Endothelial cell of umbilical vein (primary cell): ENCODE measurements around the gene ATXN2. TPM values are rescaled to one million over a fixed set of nuclear protein-coding genes. Genes with fewer than 3 reads are reported as not detected.
A peak's percentile ranks its signal among the peaks of the same experiment; 100 is the strongest.

Experiments
- BruUV-seq: library from RNA; stranded (reverse); fragments of 400-500 nt; replicated peaks from 2 replicates; lab custom pipeline; 2021; lab: Mats Ljungman, UMichigan
- CTCF ChIA-PET: fragments of 300-600, 350-600 bp; sonication (Branson Sonifier 250); formaldehyde crosslinking; loops from one replicate; lab custom pipeline; 2021; ENCODE audit warnings: antibody characterized with exemption, inconsistent platforms; lab: Charles Lee
- POLR2A ChIA-PET: fragments of 300-600, 350-600 bp; sonication (Branson Sonifier 250); formaldehyde crosslinking; loops from one replicate; lab custom pipeline; 2021; ENCODE audit warnings: antibody characterized with exemption, inconsistent platforms; lab: Charles Lee
- DNase-seq: peaks from one replicate; pipeline ENCODE4 v3.0.0-alpha.2; 2011; ENCODE audit warnings: low read depth, low spot score
- FAIRE-seq: peaks from 2 replicates; lab custom pipeline; 2011; peaks lifted over from hg19 to GRCh38; lab: Jason Lieb, UNC
- H2AFZ ChIP-seq: 2 replicates; pipeline ENCODE4 v1.6.0; 2012; ENCODE audit warnings: low read depth, low read length, control low read depth, inconsistent platforms
- H3K27ac ChIP-seq: 2 replicates; pipeline ENCODE4 v1.5.1; 2011; ENCODE audit warnings: low read depth, mild to moderate bottlenecking, control low read depth, low read length, moderate library complexity; ENCODE audit not compliant: insufficient read depth
- H3K27me3 ChIP-seq, 2 experiments: 2 replicates each; pipeline versions ENCODE4 v1.6.0 to v1.6.1; 2011; ENCODE audit warnings: low read length in 2 of 2, mixed read lengths in 1 of 2; ENCODE audit not compliant: control insufficient read depth in 2 of 2, insufficient read depth in 2 of 2
- H3K36me3 ChIP-seq, 2 experiments: 2 replicates in 1 of 2; 3 replicates in 1 of 2; pipeline ENCODE4 v1.5.1; 2011; ENCODE audit warnings: low read length in 2 of 2, mild to moderate bottlenecking in 1 of 2, moderate library complexity in 1 of 2; ENCODE audit not compliant: control insufficient read depth in 2 of 2, insufficient read depth in 2 of 2; ENCODE audit errors: extremely low read depth in 1 of 2
- H3K4me1 ChIP-seq: 3 replicates; pipeline ENCODE4 v1.5.1; 2011; ENCODE audit warnings: mild to moderate bottlenecking, low read length; ENCODE audit not compliant: control insufficient read depth, insufficient read depth; ENCODE audit errors: extremely low read depth
- H3K4me2 ChIP-seq: 2 replicates; pipeline ENCODE4 v1.6.1; 2011; ENCODE audit warnings: low read length, control low read depth, mixed read lengths; ENCODE audit not compliant: insufficient read depth
- H3K4me3 ChIP-seq, 3 experiments: fragments of 200-600 bp in 1 of 3; sonication (generic), shearing (Covaris generic) in 1 of 3; replicated peaks in 1 of 3; 2 replicates each; pipeline ENCODE4 v1.5.1; 2011 to 2016; ENCODE audit warnings: control low read depth in 3 of 3, low read length in 3 of 3, mild to moderate bottlenecking in 2 of 3, inconsistent platforms in 1 of 3, low read depth in 1 of 3, moderate library complexity in 1 of 3; ENCODE audit not compliant: insufficient read depth in 1 of 3
- H3K79me2 ChIP-seq: 2 replicates; pipeline ENCODE4 v1.6.0; 2012; ENCODE audit warnings: low read length, inconsistent platforms; ENCODE audit not compliant: control insufficient read depth, insufficient read depth
- H3K9ac ChIP-seq: replicated peaks from 2 replicates; pipeline ENCODE3; 2011; ENCODE audit warnings: low read length, control low read depth; ENCODE audit not compliant: insufficient read depth; ENCODE audit errors: extremely low read depth
- H3K9me1 ChIP-seq: replicated peaks from 3 replicates; pipeline ENCODE4 v1.6.0; 2011; ENCODE audit warnings: mild to moderate bottlenecking, low read length; ENCODE audit not compliant: control insufficient read depth, insufficient read depth; ENCODE audit errors: extremely low read depth
- H3K9me3 ChIP-seq: replicated peaks from 2 replicates; pipeline ENCODE4 v1.5.1; 2012; ENCODE audit warnings: low read length, inconsistent platforms; ENCODE audit not compliant: control insufficient read depth, insufficient read depth
- H4K20me1 ChIP-seq: replicated peaks from 2 replicates; pipeline ENCODE3; 2011; ENCODE audit warnings: mild to moderate bottlenecking, low read length; ENCODE audit not compliant: control insufficient read depth, insufficient read depth; ENCODE audit errors: extremely low read depth
- CTCF ChIP-seq, 2 donors: IDR thresholded peaks; 1 replicate in 1 of 2; 2 replicates in 1 of 2; pipeline ENCODE4 v1.5.1; 2011; ENCODE audit warnings: low read length in 2 of 2, mild to moderate bottlenecking in 2 of 2, moderate library complexity in 2 of 2, control low read depth in 1 of 2, inconsistent platforms in 1 of 2, low read depth in 1 of 2; ENCODE audit not compliant: insufficient read depth in 1 of 2; ENCODE audit errors: extremely low read depth in 1 of 2
- EZH2 ChIP-seq: IDR thresholded peaks from 2 replicates; pipeline ENCODE4 v1.6.1; 2012; ENCODE audit warnings: borderline replicate concordance, low read depth, mild to moderate bottlenecking, moderate library complexity, low read length, inconsistent platforms; ENCODE audit not compliant: severe bottlenecking
- FOS ChIP-seq: IDR thresholded peaks from 2 replicates; pipeline ENCODE4 v1.6.1; 2011; ENCODE audit warnings: mild to moderate bottlenecking, low read length, moderate library complexity, borderline replicate concordance; ENCODE audit not compliant: insufficient read depth
- GATA2 ChIP-seq: IDR thresholded peaks from 2 replicates; pipeline ENCODE4 v1.7.0; 2011; ENCODE audit warnings: low read depth, mild to moderate bottlenecking, moderate library complexity, mixed read lengths, low read length; ENCODE audit not compliant: insufficient read length, insufficient read depth
- JUN ChIP-seq: IDR thresholded peaks from 2 replicates; pipeline ENCODE4 v1.6.1; 2011; ENCODE audit warnings: borderline replicate concordance, low read depth; ENCODE audit not compliant: insufficient read length, insufficient read depth
- MAX ChIP-seq: IDR thresholded peaks from 2 replicates; pipeline ENCODE4 v1.6.1; 2011; ENCODE audit not compliant: insufficient read depth, insufficient read length
- MYC ChIP-seq: IDR thresholded peaks from one replicate; pipeline ENCODE4 v1.6.1; 2011; ENCODE audit warnings: mild to moderate bottlenecking, low read depth, low read length
- POLR2A ChIP-seq: IDR thresholded peaks from 2 replicates; pipeline ENCODE4 v1.6.1; 2012; ENCODE audit warnings: low read depth, mild to moderate bottlenecking, control low read depth, low read length
- POLR2AphosphoS5 ChIP-seq: IDR thresholded peaks from 2 replicates; pipeline ENCODE4 v1.6.1; 2012; ENCODE audit warnings: low read depth, mild to moderate bottlenecking, control low read depth, low read length, moderate library complexity; ENCODE audit not compliant: insufficient read depth
- dilution Hi-C: fragments of 300-500 bp; cut with MboI; formaldehyde crosslinking; loops from one replicate; pipeline ENCODE4 v1.15.0; 2019; ENCODE audit warnings: low sequenced_read_pairs; ENCODE audit not compliant: extremely low pct_ligation_motif_present
- intact Hi-C: fragments of 100-400 bp; cut with micrococcal nuclease; formaldehyde crosslinking; loops from one replicate; pipeline ENCODE4 v1.10.0; 2022
- polyA plus RNA-seq, 4 experiments: library from polyadenylated mRNA; depleted of rRNA in 3 of 4; stranded (reverse) in 3 of 4; unstranded in 1 of 4; fragments of >200 nt; gene quantifications; 2 replicates each; pipeline versions ENCODE4 v1.2.1 to v1.2.3, GENCODE V29; 2011 to 2012; ENCODE audit warnings: missing spikeins in 1 of 4
- total RNA-seq: library from RNA; stranded (reverse); gene quantifications from 2 replicates; pipeline ENCODE4 v1.2.3, GENCODE V29; 2021

ATXN2 gene
- total and polyA plus RNA-seq, 2 donors (not counting 3 experiments of a cell fraction or from before 2014, with no cell fraction given) = 58.9 to 86.7 TPM

- Histone ChIP-seq H3K4me3 (peak overlapping the region in 2 of 3 experiments; percentile 32 to 91), H3K9me1 (no peaks in the 10 kb centered on the region), H3K27me3 (no peaks in the 10 kb centered on the region), H3K4me1 (peaks cover 74% of the 10 kb centered on the region), H3K9me3 (no peaks in the 10 kb centered on the region), H4K20me1 (peaks cover 3% of the 10 kb centered on the region), H3K36me3 (peaks cover 0 to 3% of the 10 kb centered on the region in 2 experiments), H3K4me2 (peak overlapping the region; percentile 96), H3K9ac (peak overlapping the region; percentile 95), H3K79me2 (peaks cover 90% of the 10 kb centered on the region), H3K27ac (peak overlapping the region; percentile 87), H2AFZ (no peak overlapping the region)
- dilution Hi-C loops = no loop called here
- peak; percentile 84 for DNase-seq
- intact Hi-C loops = loop anchor here (1.0 to 5.0 kb wide), 5 partner anchors 11 to 187 kb away; partner anchors contain the start of gene ATXN2
- TF ChIP-seq EZH2 (no peak), GATA2 (peak; percentile 77), MAX (peak; percentile 62), FOS (peak; percentile 74), POLR2A (no peak), CTCF (IDR thresholded peaks at IDR 0.05; ENCODE audit: extremely low read depth in 1 of 2, insufficient read depth in 1 of 2, low read depth in 1 of 2, low read length in 2 of 2) (no peak), POLR2AphosphoS5 (peak; percentile 76), JUN (peak; percentile 53), MYC (no peak)
- ChIA-PET CTCF (interaction anchor here (0.7 to 7.7 kb wide), 7 partner anchors 13 to 41 kb away, joined by 4 to 101 read pairs (median 5); no protein-coding TSS in a partner anchor), POLR2A (interaction anchor here (0.6 to 1.6 kb wide), 3 partner anchors 12 to 35 kb away, joined by 3 to 5 read pairs (median 4); no protein-coding TSS in a partner anchor)
- BruUV-seq = no TSS peak
- no peak for FAIRE-seq
These were observed 189.2 kb downstream of the ATXN2 start for GRCh38 chr12:111409780-111410430.
